ENCODE results near the gene SIRT2. TPM values are rescaled to one million over a fixed set of nuclear protein-coding genes. Genes with fewer than 3 reads are reported as not detected.

Gene SIRT2
- total RNA-seq, 1 experiment from 2014 or later = 162 TPM

GRCh38 chr19:38915329-38916321 is 16.2 kb upstream of the SIRT2 start:
- Histone ChIP-seq H3K27ac (ENCODE audit: low read length) (no peak overlapping the region), H3K27me3 (ENCODE audit: control insufficient read depth, insufficient read depth, low read length) (no peaks in the 10 kb centered on the region), H3K4me1 (ENCODE audit: control insufficient read depth, insufficient read depth, low read length) (peaks cover 11% of the 10 kb centered on the region), H3K9me3 (ENCODE audit: control insufficient read depth, insufficient read depth, low read depth, low read length) (no peaks in the 10 kb centered on the region), H3K36me3 (ENCODE audit: control insufficient read depth, insufficient read depth, low read length) (no peaks in the 10 kb centered on the region), H3K4me3 (ENCODE audit: low read depth in 2 of 2, low read length in 2 of 2) (no peak overlapping the region)
- ChIA-PET POLR2A (interaction anchor here (0.5 to 1.5 kb wide), 5 partner anchors 10 to 71 kb away, joined by 3 to 5 read pairs (median 4); partner anchors contain the start of genes MRPS12 and SARS2), CTCF (interaction anchor here (0.7 to 1.0 kb wide), 2 partner anchors 52 to 65 kb away, joined by 3 read pairs; no protein-coding TSS in a partner anchor)
- in situ Hi-C loops (cut with HindIII; ENCODE audit: low pct_unique_long_range_greater_than_20kb, low sequenced_read_pairs) (no loop called here), intact Hi-C loops (cut with micrococcal nuclease; ENCODE audit: unreplicated experiment) (no loop called here)
- BruUV-seq (replicated peaks) = no TSS peak
- no peak for ATAC-seq
- no peak for DNase-seq (ENCODE audit: low read depth, low spot score)
- no peak for TF ChIP-seq POLR2AphosphoS5 (IDR thresholded peaks at IDR 0.05; ENCODE audit: low read depth, low read length)

DNA sequence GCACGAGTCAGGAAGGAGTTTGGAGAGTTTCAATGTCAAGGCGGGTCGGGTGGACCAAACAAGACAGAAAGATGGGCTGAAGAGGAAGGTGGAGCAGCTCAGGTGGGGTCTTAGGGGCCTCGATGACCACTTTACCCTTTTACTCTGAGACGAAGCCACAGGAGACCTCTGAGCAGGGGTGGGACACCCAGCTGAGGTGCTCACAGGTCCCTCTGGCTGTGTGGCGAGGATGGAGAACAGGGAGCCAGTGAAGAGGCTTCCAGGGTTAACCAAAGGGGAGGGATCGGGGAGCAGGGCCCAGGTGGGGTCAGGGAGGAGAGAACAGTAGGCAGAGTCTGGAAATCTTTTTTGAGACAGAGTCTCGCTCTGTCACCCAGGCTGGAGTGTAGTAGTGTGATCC is 14.5 kb upstream of the SIRT2 start:
- ChIA-PET CTCF (interaction anchor here (1.3 kb wide), 1 partner anchor 17 kb away, joined by 3 read pairs; the partner anchor contains the start of genes MRPS12 and SARS2), POLR2A (interaction anchor here (0.6 to 1.5 kb wide), 5 partner anchors 16 to 223 kb away, joined by 3 to 11 read pairs (median 6); partner anchors contain the start of genes MRPS12 and SARS2)
- TF ChIP-seq CTCF (IDR thresholded peaks at IDR 0.05) (no peak), POLR2AphosphoS5 (IDR thresholded peaks at IDR 0.05; ENCODE audit: low read depth, low read length) (peak; percentile 73; the same call in 1 of the 2 replicates), REST (IDR thresholded peaks at IDR 0.05; ENCODE audit: insufficient read depth in 1 of 2, low read depth in 2 of 2, low read length in 1 of 2) (no peak), TCF7L2 (IDR thresholded peaks at IDR 0.05; ENCODE audit: low read depth, low read length) (no peak), SIN3A (IDR thresholded peaks at IDR 0.05; ENCODE audit: borderline replicate concordance, insufficient read depth, low read depth, low read length) (no peak)
- H3K27ac ChIP-seq (ENCODE audit: low read length) = no peak overlapping the region
- H3K4me1 ChIP-seq (ENCODE audit: control insufficient read depth, insufficient read depth, low read length) = peaks cover 11% of the 10 kb centered on the region
- no TSS peak for BruUV-seq (replicated peaks)
- no peak for DNase-seq (ENCODE audit: low read depth, low spot score)
- in situ Hi-C loops (cut with HindIII; ENCODE audit: low pct_unique_long_range_greater_than_20kb, low sequenced_read_pairs) = no loop called here
- intact Hi-C loops (cut with micrococcal nuclease; ENCODE audit: unreplicated experiment) = no loop called here
- H3K27me3 ChIP-seq (ENCODE audit: control insufficient read depth, insufficient read depth, low read length) = no peaks in the 10 kb centered on the region
- H3K9me3 ChIP-seq (ENCODE audit: control insufficient read depth, insufficient read depth, low read depth, low read length) = no peaks in the 10 kb centered on the region
- ATAC-seq = no peak
- H3K4me3 ChIP-seq (ENCODE audit: low read depth in 2 of 2, low read length in 2 of 2) = no peak overlapping the region
- no peaks in the 10 kb centered on the region for H3K36me3 ChIP-seq (ENCODE audit: control insufficient read depth, insufficient read depth, low read length)

All from Panc1 (cell line).